CD4-positive, alpha-beta T cell treated with Interleukin-21 for 1 hour (primary cell): Measurements from ENCODE around the gene CFAP74.
"Not testable (repeated sequence)": the region's sequence is repeated elsewhere in the genome, so short reads cannot be mapped to it uniquely, and the experiment has no call there.

Experiments used
- DNase-seq: peaks from one replicate; pipeline ENCODE4 v3.0.0-alpha.2; 2020

Gene CFAP74

DNA sequence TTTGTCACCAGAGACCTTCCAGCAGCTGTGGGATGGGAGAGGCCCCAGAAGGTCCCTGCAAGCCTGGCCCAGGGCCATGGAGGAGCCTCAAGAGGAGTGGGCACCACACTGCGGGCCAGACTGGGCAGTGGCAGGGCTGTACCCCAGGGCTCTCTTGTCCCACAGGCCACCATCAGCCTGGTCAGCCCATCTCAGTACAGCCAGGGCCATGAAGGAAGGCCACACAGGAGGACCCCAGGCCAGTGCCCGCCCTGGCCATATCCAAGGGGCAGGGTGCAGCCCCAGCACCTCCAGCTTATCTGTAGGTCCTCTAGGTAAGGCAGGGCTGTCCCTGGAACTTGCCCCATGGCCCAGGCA lies 109.6 kb downstream of the CFAP74 start:
- no peak for DNase-seq

- no peak for DNase-seq
Observed at GRCh38 chr1:1893291-1893985, 110.1 kb downstream of the CFAP74 start.

- no peak for DNase-seq
Observed at GRCh38 chr1:1892763-1893120, 110.8 kb downstream of the CFAP74 start.

DNA sequence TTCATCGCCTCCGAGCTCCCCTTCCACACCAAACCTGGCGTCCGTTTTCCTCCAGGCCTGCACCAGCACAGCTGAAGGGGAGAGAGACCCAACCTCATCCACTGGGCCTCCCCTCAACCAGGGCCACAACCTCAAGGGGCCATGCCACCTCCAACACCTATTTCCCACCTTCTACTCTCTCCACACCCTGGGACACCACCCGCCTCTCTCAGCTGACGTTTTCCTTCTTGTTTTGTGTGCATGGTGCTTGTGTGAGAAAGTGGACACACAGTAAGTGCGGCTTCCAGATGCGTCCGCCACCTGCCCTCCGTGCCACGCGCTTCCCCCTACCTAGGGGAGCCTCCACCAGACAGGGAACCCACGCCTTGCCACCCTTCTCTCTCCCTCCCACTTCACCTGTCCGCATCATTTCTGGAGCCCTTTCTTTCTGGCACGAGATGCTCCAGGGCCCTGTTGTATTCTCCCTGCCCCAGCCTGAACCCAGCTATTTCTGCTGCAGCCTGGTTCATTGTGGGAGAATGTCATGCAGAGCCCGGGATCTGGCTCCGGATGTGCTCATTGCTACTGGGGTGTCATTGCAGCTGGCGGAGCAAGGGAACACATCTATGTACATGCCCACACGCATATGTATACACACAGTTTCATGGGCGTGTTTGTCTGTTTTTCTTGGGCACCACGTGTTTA lies 111.4 kb downstream of the CFAP74 start:
- no peak for DNase-seq

DNA sequence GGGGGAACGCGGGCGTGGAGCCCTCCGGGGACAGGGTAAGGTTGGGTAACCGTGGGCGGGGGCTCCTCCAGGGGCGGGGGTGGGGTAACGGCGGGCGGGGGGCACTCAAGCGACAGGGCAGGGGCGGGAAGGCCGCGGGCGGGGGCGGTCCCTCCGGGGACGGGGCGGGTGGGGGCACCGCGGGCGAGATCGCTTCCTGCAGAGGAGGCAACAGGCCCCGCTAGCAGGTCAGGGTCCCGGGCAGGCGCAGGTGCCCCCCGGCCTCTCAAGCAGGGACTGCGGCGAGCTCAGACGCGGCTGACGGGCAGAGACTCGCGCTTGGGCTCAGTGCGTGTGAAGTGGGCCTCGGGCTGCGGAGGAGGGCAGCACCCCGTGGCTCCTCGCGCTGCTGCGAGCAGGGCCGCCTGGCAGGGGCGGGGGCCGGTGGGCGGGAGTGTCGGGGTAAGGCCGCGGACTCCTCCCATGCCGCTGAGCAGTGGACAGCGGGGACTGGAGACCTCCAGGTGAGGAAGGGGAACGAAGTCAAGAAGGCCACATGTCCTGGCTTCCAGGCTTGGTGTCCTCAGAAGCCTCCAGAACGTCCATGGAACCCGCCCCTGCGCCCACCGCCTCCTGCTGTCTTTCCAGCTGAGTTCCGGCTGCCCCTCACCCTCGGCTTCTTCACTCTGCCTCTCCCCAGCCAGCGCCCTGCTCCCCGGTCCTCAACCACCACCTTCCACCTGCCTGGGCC lies 112.1 kb downstream of the CFAP74 start:
- DNase-seq: peak; percentile 73

DNA sequence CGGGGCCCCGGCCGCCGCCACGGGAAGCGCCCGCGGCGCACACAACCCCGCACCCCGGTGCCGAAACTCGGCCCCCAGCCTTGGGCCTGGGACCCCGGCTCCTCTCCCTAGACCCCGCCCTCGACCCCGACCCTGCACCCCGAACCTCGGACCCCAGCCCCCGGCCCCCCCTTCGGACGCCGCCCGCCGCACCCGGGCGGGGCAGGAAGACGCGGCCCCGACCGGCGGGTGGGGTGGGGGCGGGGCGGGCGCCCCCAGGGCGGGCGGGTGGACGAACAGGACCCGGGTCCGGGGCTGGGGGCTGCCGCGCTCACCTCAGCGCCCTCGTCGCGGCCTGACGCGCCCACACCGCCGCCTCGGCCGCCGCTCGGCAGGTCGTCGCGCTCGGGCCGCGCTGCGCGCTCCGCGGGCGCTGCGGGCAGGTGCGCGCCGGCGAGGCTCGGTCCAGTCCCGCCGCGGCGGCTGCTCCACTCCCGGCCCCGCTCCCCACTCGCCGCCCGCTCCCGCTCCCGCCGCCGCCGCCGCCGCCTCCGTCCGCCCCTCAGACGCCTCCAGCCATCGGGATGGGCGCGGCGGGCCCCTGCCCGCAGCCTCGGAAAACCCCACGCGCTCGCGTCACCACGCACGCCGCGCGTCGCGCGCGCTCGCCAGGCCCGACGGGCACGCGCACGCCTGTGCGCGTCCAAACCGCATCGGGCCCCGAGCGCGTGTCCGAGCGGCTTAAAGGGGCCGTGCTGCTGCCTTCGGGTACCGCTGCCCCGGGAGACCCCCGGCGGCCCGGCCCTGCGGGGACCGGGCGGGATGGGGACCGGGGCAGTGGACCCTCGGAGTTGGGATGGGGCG lies 112.9 kb downstream of the CFAP74 start, which contains the start of gene GNB1:
Gene GNB1, minus strand, starts transcription at position 582 of the 843 bp plus-strand sequence. CDS start 65,634 bp downstream, outside the sequence.
- peak; percentile 91 for DNase-seq

DNA sequence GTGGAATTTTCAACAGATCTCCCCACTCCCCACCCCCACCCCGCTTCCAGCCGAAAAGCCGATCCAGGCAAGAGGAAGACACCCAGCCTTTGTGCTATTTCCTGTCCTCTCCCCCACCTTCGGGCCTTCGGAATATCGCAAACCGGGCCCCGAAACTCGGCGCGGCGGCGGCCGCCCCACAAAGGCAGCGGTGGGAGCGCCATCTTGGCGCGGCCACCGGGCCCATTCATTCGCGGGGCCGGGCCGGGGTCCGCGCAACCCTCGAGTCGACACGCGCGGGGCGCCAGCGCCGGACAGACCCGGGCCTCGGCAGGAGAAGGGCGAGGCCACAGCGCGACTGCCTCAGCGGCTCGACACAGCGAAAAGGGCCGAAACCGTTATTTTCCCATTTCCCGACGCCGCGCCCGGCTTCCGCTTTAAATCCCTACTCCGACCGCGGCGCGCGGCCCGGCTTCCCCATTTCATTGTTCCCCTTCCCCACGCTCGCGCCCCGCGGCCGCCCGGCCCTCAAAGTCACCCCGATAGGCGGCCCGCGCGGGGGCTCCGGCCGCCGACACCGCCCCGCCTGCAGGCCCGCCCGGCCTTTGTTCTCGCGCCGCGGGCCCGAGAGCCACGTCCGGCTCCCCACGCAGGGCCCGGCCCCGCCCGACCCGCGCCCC lies 113.6 kb downstream of the CFAP74 start:
- peak; percentile 54 for DNase-seq

GRCh38 chr1:1889090-1889750 lies 114.4 kb downstream of the CFAP74 start:
- no peak for DNase-seq

DNA sequence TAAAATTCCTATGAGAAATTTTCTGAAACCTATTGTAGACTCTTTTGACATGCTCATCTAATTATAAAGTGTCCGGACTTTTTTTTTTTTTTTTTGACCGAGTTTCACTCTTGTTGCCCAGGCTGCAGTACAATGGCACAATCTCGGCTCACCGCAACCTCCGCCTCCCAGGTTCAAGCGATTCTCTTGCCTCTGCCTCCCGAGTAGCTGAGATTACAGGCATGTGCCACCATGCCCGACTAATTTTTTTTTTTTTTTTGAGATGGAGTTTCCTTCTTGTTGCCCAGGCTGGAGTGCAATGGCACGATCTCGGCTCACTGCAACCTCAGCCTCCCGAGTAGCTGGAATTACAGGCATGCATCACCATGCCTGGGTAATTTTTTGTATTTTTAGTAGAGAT lies 119.7 kb downstream of the CFAP74 start:
- not testable (repeated sequence) for DNase-seq

DNA sequence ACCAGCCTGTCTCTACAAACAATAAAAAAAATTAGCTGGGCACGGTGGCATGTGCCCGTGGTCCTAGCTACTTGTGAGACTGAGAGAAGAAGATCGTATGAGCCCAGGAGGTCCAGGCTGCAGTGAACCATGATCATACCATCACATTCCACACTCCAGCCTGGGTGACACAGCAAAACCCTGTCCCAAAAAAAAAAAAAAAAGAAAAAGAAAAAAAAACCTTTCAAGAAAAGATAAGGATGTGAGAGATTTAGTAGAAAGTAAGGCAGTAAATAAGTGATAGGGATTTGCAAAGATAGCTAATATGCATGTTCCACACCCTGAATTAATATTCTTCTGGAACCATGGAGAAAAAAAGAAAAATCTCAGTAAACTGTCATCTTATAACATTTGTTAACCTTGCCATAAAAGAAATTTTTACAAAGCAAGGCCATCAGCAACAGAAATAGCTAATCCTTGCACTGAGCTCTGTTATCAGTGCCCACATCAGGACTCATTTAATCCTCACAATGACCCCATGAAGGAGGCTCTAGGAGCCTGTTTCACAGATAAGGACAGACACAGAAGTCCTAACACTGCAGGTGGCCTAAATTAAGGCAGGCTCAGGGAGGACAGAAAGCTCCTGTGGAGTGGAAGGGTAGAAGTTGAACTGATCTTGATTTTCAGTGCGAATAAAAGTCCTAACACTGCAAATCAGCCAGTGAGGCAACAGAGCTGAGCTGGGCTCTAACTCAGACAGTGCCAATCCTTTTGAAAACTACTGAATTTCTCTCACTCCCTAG lies 120.3 kb downstream of the CFAP74 start:
- no peak for DNase-seq

- DNase-seq: no peak
Observed at GRCh38 chr1:1881727-1882126, 121.9 kb downstream of the CFAP74 start.

GRCh38 chr1:1880617-1881312 lies 122.8 kb downstream of the CFAP74 start:
- no peak for DNase-seq

GRCh38 chr1:1879942-1880341 lies 123.6 kb downstream of the CFAP74 start:
- DNase-seq: no peak

DNA sequence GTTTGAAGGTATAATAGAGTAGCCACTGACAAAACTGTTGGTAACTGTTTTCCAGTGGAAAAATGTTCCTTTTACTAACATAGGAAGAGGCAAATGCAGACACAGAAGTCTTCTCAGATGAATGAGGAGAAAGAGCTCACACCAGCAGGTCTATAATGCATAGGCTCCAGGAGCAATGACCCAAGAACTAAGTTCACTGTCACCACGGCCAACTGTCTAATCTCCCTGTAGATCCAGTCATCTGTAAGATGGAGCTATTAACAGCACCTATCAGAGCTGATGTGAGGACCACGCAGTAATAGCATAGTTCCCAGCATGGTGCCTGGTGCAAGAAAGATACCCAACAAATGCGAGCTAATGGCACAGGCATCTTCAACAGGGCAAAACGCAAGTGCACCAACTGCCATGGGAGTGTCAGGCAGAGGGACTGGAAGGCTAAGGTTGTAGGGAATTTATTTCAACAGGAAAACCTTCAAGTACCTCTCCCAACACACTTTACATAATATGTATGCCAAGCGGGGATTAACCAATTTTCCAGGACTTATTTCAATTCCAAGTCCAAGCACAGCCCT lies 125.6 kb downstream of the CFAP74 start:
- no peak for DNase-seq

DNA sequence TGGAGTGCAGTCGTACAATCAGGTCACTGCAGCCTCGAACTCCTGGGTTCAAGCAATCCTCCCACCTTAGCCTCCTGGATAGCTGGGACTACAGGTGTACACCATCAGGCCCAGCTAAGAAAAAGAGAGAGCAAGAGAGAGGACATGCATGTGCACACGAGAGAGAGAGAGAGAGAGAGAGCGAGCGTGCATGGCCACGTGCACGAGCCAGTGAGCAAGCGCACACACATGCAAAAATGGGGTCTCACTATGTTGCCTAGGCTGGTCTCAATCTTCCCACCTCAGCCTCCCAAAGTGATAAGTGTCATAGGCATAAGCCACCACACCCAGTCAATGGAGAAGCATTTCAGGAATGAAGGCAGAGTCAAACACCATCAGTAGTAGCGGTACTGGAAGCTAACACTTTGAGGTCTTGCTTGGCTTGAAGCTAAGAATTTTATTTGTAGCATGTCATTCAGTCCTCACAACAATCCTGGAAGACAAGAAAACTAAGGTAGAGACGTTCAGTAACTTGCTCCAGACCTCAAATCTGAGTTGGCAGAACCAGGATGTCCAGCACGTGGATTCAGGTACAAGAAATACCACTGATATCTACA lies 127.2 kb downstream of the CFAP74 start:
- DNase-seq: no peak

GRCh38 chr1:1875932-1876331 lies 127.7 kb downstream of the CFAP74 start:
- no peak for DNase-seq

- no peak for DNase-seq
Observed at GRCh38 chr1:1874901-1875300, 128.7 kb downstream of the CFAP74 start.

DNA sequence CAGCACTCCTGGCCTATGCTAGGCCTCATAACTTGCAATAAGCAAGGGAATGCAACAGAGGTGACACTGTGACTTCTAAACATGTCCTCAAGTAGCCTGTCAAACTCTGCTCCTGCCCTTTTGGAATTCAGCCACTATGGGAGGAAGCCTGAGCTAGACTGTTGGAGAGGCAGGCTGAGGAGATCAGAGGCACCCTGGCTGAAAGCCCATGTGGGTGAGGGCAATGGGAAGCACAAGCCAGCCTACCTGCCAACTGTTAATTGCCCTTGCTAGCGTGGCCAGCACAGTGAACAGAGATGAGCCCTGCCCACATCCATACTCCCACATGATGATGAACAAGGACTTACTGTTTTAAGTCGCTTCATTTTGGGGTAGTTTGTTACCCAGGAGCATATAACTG lies 130.4 kb downstream of the CFAP74 start:
- DNase-seq: no peak

GRCh38 chr1:1872329-1872994 lies 131.1 kb downstream of the CFAP74 start:
- DNase-seq: no peak
